HEK293 (cell line): ENCODE measurements around the gene PSEN1.
A peak's percentile ranks its signal among the peaks of the same experiment; 100 is the strongest.

Experiments used
- CTCF ChIA-PET: fragments of 350-600 bp; formaldehyde crosslinking; extraction: SDS; loops from one replicate; lab custom pipeline; 2021; ENCODE audit warnings: antibody characterized with exemption; lab: Yijun Ruan, JAX
- POLR2A ChIA-PET: fragments of 300-600 bp; formaldehyde crosslinking; extraction: SDS; loops from one replicate; lab custom pipeline; 2020; ENCODE audit warnings: antibody characterized with exemption, inconsistent platforms; lab: Yijun Ruan, JAX
- H3K27ac ChIP-seq: fragments of 200-500 bp; sonication (Bioruptor generic); 2 replicates; pipeline ENCODE4 v1.5.1; 2014; ENCODE audit warnings: low read depth, low read length, control low read depth, inconsistent platforms; ENCODE audit errors: extremely low read depth
- H3K36me3 ChIP-seq, 2 experiments: fragments of 200-500 bp in 1 of 2; sonication (Bioruptor generic) in 1 of 2; 1 replicate in 1 of 2; 2 replicates in 1 of 2; pipeline ENCODE4 v1.5.1; 2014 to 2017; ENCODE audit warnings: inconsistent platforms in 2 of 2, low read length in 2 of 2; ENCODE audit not compliant: control insufficient read depth in 2 of 2, insufficient read depth in 1 of 2
- H3K4me1 ChIP-seq: fragments of 200-500 bp; sonication (Bioruptor generic); 2 replicates; pipeline ENCODE4 v1.5.1; 2014; ENCODE audit warnings: mild to moderate bottlenecking, low read length, inconsistent platforms; ENCODE audit not compliant: control insufficient read depth, insufficient read depth
- H3K4me3 ChIP-seq: 2 replicates; pipeline ENCODE4 v1.5.1; 2011; ENCODE audit warnings: low read depth, mild to moderate bottlenecking, control low read depth, low read length, moderate library complexity
- H3K9me3 ChIP-seq: fragments of 200-500 bp; sonication (Bioruptor generic); 2 replicates; pipeline ENCODE4 v1.5.1; 2014; ENCODE audit warnings: low read depth, low read length, inconsistent platforms; ENCODE audit not compliant: control insufficient read depth, insufficient read depth
- BCL6B ChIP-seq: fragments of 450-650 bp; formaldehyde crosslinking; IDR thresholded peaks from 2 replicates; pipeline ENCODE4 v1.5.1; 2017; ENCODE audit warnings: missing biosample characterization, missing genetic modification characterization
- PATZ1 ChIP-seq: fragments of 450-650 bp; formaldehyde crosslinking; IDR thresholded peaks from 2 replicates; pipeline ENCODE4 v1.5.1; 2016; ENCODE audit warnings: missing biosample characterization, missing genetic modification characterization
- TRIM28 ChIP-seq: IDR thresholded peaks from 2 replicates; pipeline ENCODE4 v1.6.1; 2011; ENCODE audit warnings: low read length, control low read depth, borderline replicate concordance
- WT1 ChIP-seq: fragments of 450-650 bp; formaldehyde crosslinking; IDR thresholded peaks from 2 replicates; pipeline ENCODE4 v1.5.1; 2016; ENCODE audit warnings: missing biosample characterization, missing genetic modification characterization
- ZBTB17 ChIP-seq: fragments of 450-650 bp; formaldehyde crosslinking; IDR thresholded peaks from 2 replicates; pipeline ENCODE4 v1.5.1; 2016; ENCODE audit warnings: missing biosample characterization, missing genetic modification characterization
- ZEB2 ChIP-seq: fragments of 450-650 bp; formaldehyde crosslinking; IDR thresholded peaks from 2 replicates; pipeline ENCODE4 v1.5.1; 2016; ENCODE audit warnings: missing biosample characterization, missing genetic modification characterization
- ZFP41 ChIP-seq: fragments of 450-650 bp; formaldehyde crosslinking; IDR thresholded peaks from 2 replicates; pipeline ENCODE4 v1.5.1; 2016; ENCODE audit warnings: missing biosample characterization, missing genetic modification characterization, borderline replicate concordance
- ZNF23 ChIP-seq: fragments of 450-650 bp; formaldehyde crosslinking; IDR thresholded peaks from 2 replicates; pipeline ENCODE4 v1.5.1; 2016; ENCODE audit warnings: missing biosample characterization, missing genetic modification characterization, borderline replicate concordance
- ZNF248 ChIP-seq: fragments of 450-650 bp; formaldehyde crosslinking; IDR thresholded peaks from 2 replicates; pipeline ENCODE4 v1.5.1; 2017; ENCODE audit warnings: missing biosample characterization, missing genetic modification characterization
- ZNF26 ChIP-seq: fragments of 450-650 bp; formaldehyde crosslinking; IDR thresholded peaks from 2 replicates; pipeline ENCODE4 v1.5.1; 2016; ENCODE audit warnings: missing biosample characterization, missing genetic modification characterization
- ZNF266 ChIP-seq: fragments of 450-650 bp; formaldehyde crosslinking; IDR thresholded peaks from 2 replicates; pipeline ENCODE4 v1.5.1; 2016; ENCODE audit warnings: missing biosample characterization, missing genetic modification characterization, low read depth
- ZNF423 ChIP-seq: fragments of 450-650 bp; formaldehyde crosslinking; IDR thresholded peaks from 2 replicates; pipeline ENCODE4 v1.5.1; 2016; ENCODE audit warnings: missing biosample characterization, missing genetic modification characterization
- ZNF518A ChIP-seq: fragments of 450-650 bp; formaldehyde crosslinking; conservative IDR thresholded peaks from 2 replicates; pipeline ENCODE4 v1.5.1; 2016; ENCODE audit warnings: low read depth, missing biosample characterization, missing genetic modification characterization
- ZNF521 ChIP-seq: fragments of 450-650 bp; formaldehyde crosslinking; IDR thresholded peaks from 2 replicates; pipeline ENCODE4 v1.5.1; 2017; ENCODE audit warnings: missing biosample characterization, mild to moderate bottlenecking, missing genetic modification characterization
- ZNF558 ChIP-seq: fragments of 450-650 bp; formaldehyde crosslinking; IDR thresholded peaks from 2 replicates; pipeline ENCODE4 v1.5.1; 2016; ENCODE audit warnings: missing biosample characterization, missing genetic modification characterization
- ZNF571 ChIP-seq: fragments of 450-650 bp; formaldehyde crosslinking; IDR thresholded peaks from 2 replicates; pipeline ENCODE4 v1.5.0; 2017; ENCODE audit warnings: missing biosample characterization, missing genetic modification characterization
- ZNF580 ChIP-seq: fragments of 450-650 bp; formaldehyde crosslinking; IDR thresholded peaks from 2 replicates; pipeline ENCODE4 v1.5.1; 2016; ENCODE audit warnings: missing biosample characterization, missing genetic modification characterization
- ZNF629 ChIP-seq: fragments of 450-650 bp; formaldehyde crosslinking; IDR thresholded peaks from 2 replicates; pipeline ENCODE4 v1.5.1; 2017; ENCODE audit warnings: missing biosample characterization, missing genetic modification characterization
- ZNF639 ChIP-seq: fragments of 450-650 bp; formaldehyde crosslinking; IDR thresholded peaks from 2 replicates; pipeline ENCODE4 v1.5.1; 2016; ENCODE audit warnings: missing biosample characterization, missing genetic modification characterization
- ZNF664 ChIP-seq: fragments of 450-650 bp; formaldehyde crosslinking; IDR thresholded peaks from 2 replicates; pipeline ENCODE4 v1.5.1; 2016; ENCODE audit warnings: missing biosample characterization, missing genetic modification characterization
- ZNF677 ChIP-seq: fragments of 450-650 bp; IDR thresholded peaks from 2 replicates; pipeline ENCODE4 v1.5.0; 2018; ENCODE audit warnings: missing biosample characterization, mild to moderate bottlenecking, missing genetic modification characterization, moderate library complexity
- ZNF776 ChIP-seq: fragments of 450-650 bp; formaldehyde crosslinking; IDR thresholded peaks from 2 replicates; pipeline ENCODE4 v1.5.0; 2017; ENCODE audit warnings: missing biosample characterization, missing genetic modification characterization, borderline replicate concordance
- ZNF843 ChIP-seq: fragments of 450-650 bp; formaldehyde crosslinking; IDR thresholded peaks from 2 replicates; pipeline ENCODE4 v1.5.1; 2016; ENCODE audit warnings: missing biosample characterization, missing genetic modification characterization
- ZSCAN5A ChIP-seq: fragments of 450-650 bp; formaldehyde crosslinking; IDR thresholded peaks from 2 replicates; pipeline ENCODE4 v1.5.1; 2016; ENCODE audit warnings: missing biosample characterization, missing genetic modification characterization

Gene PSEN1

GRCh38 chr14:73125169-73125588, 11.1 kb upstream of the PSEN1 start:
- CTCF ChIA-PET: no interaction called here
- peak; percentile 45; the same call in 1 of the 2 replicates for TF ChIP-seq PATZ1
- no peak for TF ChIP-seq ZNF558 (tag by site-specific recombination)
- TF ChIP-seq ZNF571 (tag by site-specific recombination): no peak
- no peak for TF ChIP-seq ZFP41 (tag by site-specific recombination)
- TF ChIP-seq ZNF776 (tag by site-specific recombination): no peak
- no peak for TF ChIP-seq ZNF664
- TF ChIP-seq TRIM28: peak; percentile 89
- no peak for TF ChIP-seq ZNF26 (tag by site-specific recombination)
- TF ChIP-seq ZNF248 (tag by site-specific recombination): no peak
- TF ChIP-seq ZNF423 (tag by site-specific recombination): peak; percentile 95
- no peak for TF ChIP-seq ZNF521
- no peak for TF ChIP-seq ZSCAN5A (tag by site-specific recombination)
- no peak for TF ChIP-seq ZNF677 (tag by site-specific recombination)
- peak; percentile 97 for TF ChIP-seq ZNF843
- TF ChIP-seq ZEB2: peak; percentile 76
- peak; percentile 67 for TF ChIP-seq ZNF629 (tag by site-specific recombination)
- peak; percentile 98 for TF ChIP-seq WT1 (tag by site-specific recombination)
- TF ChIP-seq ZNF580 (tag by site-specific recombination): 0 out of 2 replicates have a peak, but pooled peaks have one; percentile 12
- peak; percentile 86 for TF ChIP-seq BCL6B (tag by site-specific recombination)
- peak; percentile 67 for TF ChIP-seq ZBTB17 (tag by site-specific recombination)
- peak; percentile 44; the same call in 1 of the 2 replicates for TF ChIP-seq ZNF639 (tag by site-specific recombination)
- no peak for TF ChIP-seq ZNF23 (tag by site-specific recombination)
- TF ChIP-seq ZNF266 (tag by site-specific recombination): no peak
- no peak for TF ChIP-seq ZNF518A (tag by site-specific recombination)

More at GRCh38 chr14:73125169-73125588, 11.1 kb upstream of the PSEN1 start:
- Histone ChIP-seq H3K27ac (peak overlapping the region; percentile 56), H3K9me3 (no peaks in the 10 kb centered on the region), H3K36me3 (peaks cover 9 to 32% of the 10 kb centered on the region in 2 experiments), H3K4me1 (peaks cover 28% of the 10 kb centered on the region), H3K4me3 (no peak overlapping the region)
- POLR2A ChIA-PET: interaction anchor here (1.6 kb wide), 1 partner anchor 11 kb away, joined by 5 read pairs; the partner anchor contains the start of gene PSEN1
